ENCODE data around the gene CYP11A1. TPM values are rescaled to one million over a fixed set of nuclear protein-coding genes. Genes with fewer than 3 reads are reported as not detected.

CYP11A1 gene
- total RNA-seq, 1 experiment from 2014 or later: 1.7 TPM

- H3K14ac ChIP-seq (ENCODE audit: insufficient read depth, low read length): no peak overlapping the region
- no peak overlapping the region for H3T11ph ChIP-seq (ENCODE audit: low read length)
- H3K56ac ChIP-seq (ENCODE audit: insufficient read length, low read depth, low read length): no peak overlapping the region
- no peak overlapping the region for H4K5ac ChIP-seq (ENCODE audit: insufficient read length, low read depth, low read length)
- H3K4me2 ChIP-seq (ENCODE audit: insufficient read depth, insufficient read length, low read length): no peak overlapping the region
- H3K23me2 ChIP-seq (ENCODE audit: insufficient read length, low read depth, low read length, poor library complexity, severe bottlenecking): peaks cover 23% of the 10 kb centered on the region
- no peak overlapping the region for H4K8ac ChIP-seq (replicated peaks; ENCODE audit: insufficient read length, low read depth, low read length)
- no peak overlapping the region for H3K9ac ChIP-seq (ENCODE audit: extremely low read depth, insufficient read length, low read length)
- Mint-ChIP-seq H3K27ac (no peak overlapping the region), H3K36me3 (ENCODE audit: insufficient read depth in 1 of 3, low read depth in 3 of 3) (no peaks in the 10 kb centered on the region), H3K4me3 (no peak overlapping the region), H3K9me3 (no peaks in the 10 kb centered on the region), H3K27me3 (ENCODE audit: low read depth) (peaks cover 52% of the 10 kb centered on the region), H3K4me1 (peaks cover 19 to 22% of the 10 kb centered on the region in 2 experiments)
- H3K27me3 ChIP-seq (ENCODE audit: insufficient read depth, low read length): no peaks in the 10 kb centered on the region; the same call in 1 of the 2 replicates
- WGBS (ENCODE audit: extremely low coverage, insufficient read length, low lambda C conversion rate): no CpG with 5 or more reads among the region's 10 CpGs
- no peaks in the 10 kb centered on the region for H3K79me1 ChIP-seq (ENCODE audit: insufficient read depth, low read depth, low read length, poor library complexity, severe bottlenecking)
- H3K4ac ChIP-seq (ENCODE audit: low read depth, low read length): no peak overlapping the region
- no peak for DNase-seq
- H2BK15ac ChIP-seq (ENCODE audit: low read depth, low read length): no peak overlapping the region
- no peak overlapping the region for H3K27ac ChIP-seq (ENCODE audit: insufficient read length, low read depth, low read length)
- H2BK120ac ChIP-seq (ENCODE audit: low read depth, low read length, poor library complexity, severe bottlenecking): no peak overlapping the region
- H2AFZ ChIP-seq (ENCODE audit: low read length): no peak overlapping the region
- peaks cover 2% of the 10 kb centered on the region; the same call in 1 of the 2 replicates for H3K4me1 ChIP-seq (ENCODE audit: insufficient read depth, low read length)
- H2BK12ac ChIP-seq (ENCODE audit: insufficient read length, low read depth, low read length): no peak overlapping the region
- H4K20me1 ChIP-seq (ENCODE audit: control insufficient read depth, insufficient read depth, insufficient read length): no peaks in the 10 kb centered on the region
- no peaks in the 10 kb centered on the region for H3K79me2 ChIP-seq (ENCODE audit: insufficient read depth, low read length)
- no peak overlapping the region for H4K91ac ChIP-seq (ENCODE audit: insufficient read length, low read depth, low read length)
- TF ChIP-seq CTCF (conservative IDR thresholded peaks at IDR 0.05): no peak
- H2BK20ac ChIP-seq (ENCODE audit: low read depth, low read length, poor library complexity, severe bottlenecking): no peak overlapping the region
- no peak overlapping the region for H2BK5ac ChIP-seq (ENCODE audit: insufficient read length, low read length)
- H3K9me3 ChIP-seq (ENCODE audit: control insufficient read depth, low read depth, low read length): no peaks in the 10 kb centered on the region
- no peak overlapping the region for H2AK5ac ChIP-seq (ENCODE audit: insufficient read length, low read length)
- no peak overlapping the region for H3K18ac ChIP-seq (ENCODE audit: insufficient read length, low read depth, low read length)
- H3K23ac ChIP-seq (ENCODE audit: insufficient read length, low read depth, low read length): no peak overlapping the region
Measured at GRCh38 chr15:74369084-74369745, 1.8 kb upstream of the CYP11A1 start.
